WERI-Rb-1 (cell line): ENCODE data around the gene MRPL39.

Experiments used
- DNase-seq: peaks from one replicate; pipeline ENCODE4 v3.0.0-alpha.2; 2020
- H3K27ac ChIP-seq: fragments of 250-450 bp; sonication (Bioruptor Pico); 2 replicates; pipeline ENCODE4 v1.5.1; 2020; ENCODE audit warnings: mild to moderate bottlenecking, moderate library complexity
- H3K27me3 ChIP-seq: fragments of 250-450 bp; sonication (Bioruptor Pico); 2 replicates; pipeline ENCODE4 v1.5.1; 2021; ENCODE audit warnings: mild to moderate bottlenecking, low read depth, moderate library complexity; ENCODE audit not compliant: insufficient read depth, severe bottlenecking
- H3K36me3 ChIP-seq: fragments of 250-450 bp; sonication (Bioruptor Pico); 2 replicates; pipeline ENCODE4 v1.5.1; 2020; ENCODE audit warnings: mild to moderate bottlenecking, moderate library complexity
- H3K4me3 ChIP-seq: 2 replicates; pipeline ENCODE4 v1.5.1; 2011; ENCODE audit warnings: low read depth, mild to moderate bottlenecking, control low read depth, low read length
- H3K9me3 ChIP-seq: fragments of 250-450 bp; sonication (Bioruptor Pico); 2 replicates; pipeline ENCODE4 v1.5.1; 2021; ENCODE audit warnings: mild to moderate bottlenecking, moderate library complexity; ENCODE audit not compliant: severe bottlenecking
- CTCF ChIP-seq: IDR thresholded peaks from 2 replicates; pipeline ENCODE4 v1.5.1; 2011; ENCODE audit warnings: low read depth, mild to moderate bottlenecking, control low read depth, inconsistent platforms, low read length

The MRPL39 gene

GRCh38 chr21:25565272-25566211 is 41.7 kb downstream of the MRPL39 start:
- no peak overlapping the region for H3K4me3 ChIP-seq
- DNase-seq = no peak
- no peak for TF ChIP-seq CTCF
- H3K27ac ChIP-seq = no peak overlapping the region
- no peaks in the 10 kb centered on the region for H3K27me3 ChIP-seq
- H3K9me3 ChIP-seq = no peaks in the 10 kb centered on the region
- no peaks in the 10 kb centered on the region; the same call in none of the 2 replicates for H3K36me3 ChIP-seq

GRCh38 chr21:25564349-25564948 is 42.8 kb downstream of the MRPL39 start:
- TF ChIP-seq CTCF = no peak
- no peaks in the 10 kb centered on the region for H3K27me3 ChIP-seq
- no peak for DNase-seq
- H3K4me3 ChIP-seq = no peak overlapping the region
- H3K36me3 ChIP-seq = no peaks in the 10 kb centered on the region; the same call in none of the 2 replicates
- no peaks in the 10 kb centered on the region for H3K9me3 ChIP-seq
- no peak overlapping the region for H3K27ac ChIP-seq

- Histone ChIP-seq H3K27me3 (no peaks in the 10 kb centered on the region), H3K4me3 (no peak overlapping the region), H3K27ac (no peak overlapping the region), H3K36me3 (no peaks in the 10 kb centered on the region; the same call in none of the 2 replicates), H3K9me3 (no peaks in the 10 kb centered on the region)
- no peak for DNase-seq
- no peak for TF ChIP-seq CTCF
These were observed 43.7 kb downstream of the MRPL39 start for GRCh38 chr21:25563361-25564116.

GRCh38 chr21:25562660-25563059 is 44.6 kb downstream of the MRPL39 start:
- no peaks in the 10 kb centered on the region for H3K27me3 ChIP-seq
- no peak for TF ChIP-seq CTCF
- DNase-seq = no peak
- H3K36me3 ChIP-seq = no peaks in the 10 kb centered on the region; the same call in none of the 2 replicates
- H3K9me3 ChIP-seq = no peaks in the 10 kb centered on the region
- no peak overlapping the region for H3K27ac ChIP-seq
- H3K4me3 ChIP-seq = no peak overlapping the region

GRCh38 chr21:25561668-25562641 is 45.3 kb downstream of the MRPL39 start:
- H3K9me3 ChIP-seq = no peaks in the 10 kb centered on the region
- no peaks in the 10 kb centered on the region for H3K27me3 ChIP-seq
- no peak for TF ChIP-seq CTCF
- no peak overlapping the region for H3K4me3 ChIP-seq
- DNase-seq = no peak
- H3K36me3 ChIP-seq = no peaks in the 10 kb centered on the region; the same call in none of the 2 replicates
- no peak overlapping the region for H3K27ac ChIP-seq
